Neutrophil (primary cell): ENCODE results near the gene WDR82.
"Not testable (repeated sequence)": the region's sequence is repeated elsewhere in the genome, so short reads cannot be mapped to it uniquely, and the experiment has no call there.

ENCODE experiments used
- H3K27ac ChIP-seq: fragments of 200-600 bp; sonication (generic); 2 replicates; pipeline ENCODE4 v1.5.1; 2016; ENCODE audit warnings: mild to moderate bottlenecking, moderate library complexity
- H3K27me3 ChIP-seq: fragments of 200-600 bp; sonication (generic); 2 replicates; pipeline ENCODE4 v1.6.0; 2016; ENCODE audit warnings: mild to moderate bottlenecking
- H3K36me3 ChIP-seq: fragments of 200-600 bp; sonication (generic); 2 replicates; pipeline ENCODE4 v1.5.1; 2017
- H3K4me1 ChIP-seq, 2 experiments: fragments of 200-600 bp in 1 of 2; sonication (generic) in 1 of 2; 1 replicate in 1 of 2; 2 replicates in 1 of 2; pipeline versions ENCODE4 v1.5.1 to v1.6.1; 2013 to 2016; ENCODE audit warnings: low read depth in 1 of 2, low read length in 1 of 2, mild to moderate bottlenecking in 1 of 2, moderate library complexity in 1 of 2; ENCODE audit not compliant: control insufficient read depth in 1 of 2, insufficient read depth in 1 of 2
- H3K4me3 ChIP-seq, 2 experiments: fragments of 200-600 bp in 1 of 2; sonication (generic) in 1 of 2; 1 replicate in 1 of 2; 2 replicates in 1 of 2; pipeline ENCODE4 v1.5.1; 2013 to 2016; ENCODE audit warnings: low read depth in 1 of 2, low read length in 1 of 2, mild to moderate bottlenecking in 1 of 2, moderate library complexity in 1 of 2
- H3K9me3 ChIP-seq: fragments of 200-600 bp; sonication (generic); 2 replicates; pipeline ENCODE4 v1.5.1; 2016
- CTCF ChIP-seq: fragments of 200-600 bp; sonication (generic); IDR thresholded peaks from 2 replicates; pipeline ENCODE4 v1.5.1; 2016; ENCODE audit warnings: antibody characterized with exemption

WDR82 gene

GRCh38 chr3:52281981-52282801 lies 3.7 kb upstream of the WDR82 start:
- Histone ChIP-seq H3K9me3 (no peaks in the 10 kb centered on the region), H3K36me3 (no peaks in the 10 kb centered on the region), H3K4me1 (peaks cover 28 to 32% of the 10 kb centered on the region in 2 experiments), H3K27ac (peak overlapping the region; percentile 18), H3K27me3 (no peaks in the 10 kb centered on the region), H3K4me3 (no peak overlapping the region)
- no peak for TF ChIP-seq CTCF

GRCh38 chr3:52280050-52280461 lies 1.6 kb upstream of the WDR82 start:
- Histone ChIP-seq H3K27me3 (no peaks in the 10 kb centered on the region), H3K9me3 (no peaks in the 10 kb centered on the region), H3K27ac (peak overlapping the region; percentile 98), H3K4me3 (no peak overlapping the region), H3K4me1 (peaks cover 40 to 43% of the 10 kb centered on the region in 2 experiments), H3K36me3 (no peaks in the 10 kb centered on the region)
- no peak for TF ChIP-seq CTCF

- Histone ChIP-seq H3K36me3 (peaks cover 4% of the 10 kb centered on the region), H3K27me3 (no peaks in the 10 kb centered on the region), H3K9me3 (no peaks in the 10 kb centered on the region), H3K4me1 (peaks cover 40 to 43% of the 10 kb centered on the region in 2 experiments), H3K4me3 (peak overlapping the region in 1 of 2 experiments; percentile 70), H3K27ac (peak overlapping the region; percentile 98)
- TF ChIP-seq CTCF = no peak
Measured at GRCh38 chr3:52279596-52279995, 1.1 kb upstream of the WDR82 start.

- H3K9me3 ChIP-seq = no peaks in the 10 kb centered on the region
- peak overlapping the region; percentile 98 for H3K27ac ChIP-seq
- TF ChIP-seq CTCF = no peak
- H3K4me1 ChIP-seq = peaks cover 43 to 49% of the 10 kb centered on the region in 2 experiments
- H3K4me3 ChIP-seq = peak overlapping the region; percentile 70 to 96
- H3K36me3 ChIP-seq = peaks cover 6% of the 10 kb centered on the region
- no peaks in the 10 kb centered on the region for H3K27me3 ChIP-seq
Measured at GRCh38 chr3:52277972-52278509, 408 bp downstream of the WDR82 start.

- H3K4me1 ChIP-seq = peaks cover 46 to 52% of the 10 kb centered on the region in 2 experiments
Measured at GRCh38 chr3:52277071-52277964, 1.1 kb downstream of the WDR82 start.

GRCh38 chr3:52274781-52275180 lies 3.7 kb downstream of the WDR82 start:
- peak overlapping the region; percentile 98 for H3K27ac ChIP-seq
- not testable (repeated sequence) for H3K27me3 ChIP-seq, H3K4me3 ChIP-seq, H3K9me3 ChIP-seq, H3K36me3 ChIP-seq
- H3K4me1 ChIP-seq = peaks cover 60 to 72% of the 10 kb centered on the region in 2 experiments

More at GRCh38 chr3:52277071-52277964, 1.1 kb downstream of the WDR82 start:
- Histone ChIP-seq H3K9me3 (no peaks in the 10 kb centered on the region), H3K27ac (peak overlapping the region; percentile 98), H3K4me3 (peak overlapping the region; percentile 70 to 96), H3K27me3 (no peaks in the 10 kb centered on the region), H3K36me3 (peaks cover 10% of the 10 kb centered on the region)
- no peak for TF ChIP-seq CTCF
